K562 (cell line): ENCODE data around the gene BRINP1. TPM values are rescaled to one million over a fixed set of nuclear protein-coding genes. Genes with fewer than 3 reads are reported as not detected.

Experiments used
- ATAC-seq: fragments of 200-7000 bp; cut with Tn5 transposase; 3 replicates; pipeline ENCODE4 v1.9.1; 2020; ENCODE audit warnings: moderate library complexity
- BruUV-seq: library from RNA; stranded (reverse); fragments of 400-500 nt; replicated peaks from 2 replicates; lab custom pipeline; 2021; lab: Mats Ljungman, UMichigan
- CTCF ChIA-PET: fragments of 300-600 bp; formaldehyde crosslinking; extraction: SDS; loops from one replicate; lab custom pipeline; 2021; ENCODE audit warnings: low intra/inter-chr PET ratio; lab: Yijun Ruan, JAX
- POLR2A ChIA-PET: fragments of 300-600, 350-650 bp; sonication (Branson Sonifier 250); formaldehyde crosslinking; extraction: SDS; loops from one replicate; lab custom pipeline; 2021; ENCODE audit warnings: antibody characterized with exemption, inconsistent platforms; lab: Yijun Ruan, JAX
- DNase-seq, 4 experiments: peaks; one replicate each; pipeline versions ENCODE4 v3.0.0 to v3.0.0-alpha.2; 2011 to 2018; ENCODE audit warnings: low spot score in 3 of 4, mixed read lengths in 3 of 4; ENCODE audit errors: extremely low read depth in 1 of 4
- FAIRE-seq: peaks from 2 replicates; lab custom pipeline; 2011; peaks lifted over from hg19 to GRCh38; lab: Jason Lieb, UNC
- H2AFZ ChIP-seq: 2 replicates; pipeline ENCODE4 v1.6.0; 2011; ENCODE audit warnings: low read depth, low read length, control low read depth, inconsistent platforms
- H3K27ac ChIP-seq: fragments of 200-600 bp; 3 replicates; pipeline ENCODE4 v1.8.0; 2011; ENCODE audit warnings: low read depth, mild to moderate bottlenecking, control low read depth, inconsistent platforms, low read length, moderate library complexity, mixed read lengths; ENCODE audit errors: extremely low read depth
- H3K27me3 ChIP-seq, 2 experiments: fragments of 300-600 bp in 1 of 2; 2 replicates in 1 of 2; 3 replicates in 1 of 2; pipeline versions ENCODE4 v1.6.0 to v1.8.0; 2011; ENCODE audit warnings: inconsistent platforms in 2 of 2, low read length in 2 of 2, mild to moderate bottlenecking in 1 of 2, mixed read lengths in 1 of 2, moderate library complexity in 1 of 2; ENCODE audit not compliant: control insufficient read depth in 2 of 2, insufficient read depth in 2 of 2
- H3K36me3 ChIP-seq: fragments of 300-600 bp; 3 replicates; pipeline ENCODE4 v1.8.0; 2011; ENCODE audit warnings: mild to moderate bottlenecking, low read length, inconsistent platforms; ENCODE audit not compliant: control insufficient read depth, insufficient read depth
- H3K4me1 ChIP-seq, 2 experiments: fragments of 200-600 bp in 1 of 2; replicated peaks in 1 of 2; 2 replicates in 1 of 2; 3 replicates in 1 of 2; pipeline versions ENCODE4 v1.5.1 to v1.8.0; 2011; ENCODE audit warnings: inconsistent platforms in 2 of 2, low read length in 2 of 2, mild to moderate bottlenecking in 1 of 2, mixed read lengths in 1 of 2, moderate library complexity in 1 of 2; ENCODE audit not compliant: control insufficient read depth in 2 of 2, insufficient read depth in 2 of 2
- H3K4me2 ChIP-seq: 2 replicates; pipeline ENCODE4 v1.6.1; 2011; ENCODE audit warnings: low read length, control low read depth, inconsistent platforms, mixed read lengths; ENCODE audit not compliant: insufficient read depth
- H3K4me3 ChIP-seq: fragments of 200-600 bp; sonication (generic), shearing (Covaris generic); 2 replicates; pipeline ENCODE4 v1.5.1; 2016; ENCODE audit warnings: control low read depth, inconsistent platforms
- H3K79me2 ChIP-seq: fragments of 200-600 bp; 3 replicates; pipeline ENCODE4 v1.8.0; 2011; ENCODE audit warnings: low read length, inconsistent platforms; ENCODE audit not compliant: control insufficient read depth, insufficient read depth
- H3K9ac ChIP-seq, 2 experiments: 2 replicates each; pipeline versions ENCODE4 v1.6.0 to v1.6.1; 2011; ENCODE audit warnings: low read depth in 2 of 2, low read length in 2 of 2, control low read depth in 1 of 2, inconsistent platforms in 1 of 2, mild to moderate bottlenecking in 1 of 2, mixed read lengths in 1 of 2; ENCODE audit not compliant: insufficient read depth in 1 of 2
- H3K9me1 ChIP-seq: one replicate; pipeline ENCODE4 v1.6.0; 2011; ENCODE audit warnings: inconsistent platforms, mild to moderate bottlenecking, low read length, moderate library complexity; ENCODE audit not compliant: control insufficient read depth, insufficient read depth
- H3K9me3 ChIP-seq: replicated peaks from 2 replicates; pipeline ENCODE4 v1.5.1; 2011; ENCODE audit warnings: low read depth, low read length, inconsistent platforms; ENCODE audit not compliant: control insufficient read depth, insufficient read depth
- H4K20me1 ChIP-seq: replicated peaks from 2 replicates; pipeline ENCODE4 v1.6.1; 2011; ENCODE audit warnings: low read length, inconsistent platforms, mixed read lengths; ENCODE audit not compliant: control insufficient read depth, insufficient read depth
- CLOCK ChIP-seq: fragments of 250-450 bp; sonication (Bioruptor Pico); IDR thresholded peaks from 2 replicates; pipeline ENCODE4 v1.4.0; 2020; ENCODE audit warnings: mild to moderate bottlenecking, moderate library complexity, borderline replicate concordance
- COPS2 ChIP-seq: fragments of 450-650 bp; conservative IDR thresholded peaks from 2 replicates; pipeline ENCODE4 v1.6.1; 2016; ENCODE audit warnings: mild to moderate bottlenecking, moderate library complexity
- ELF1 ChIP-seq: fragments of 200-800 bp; sonication (Bioruptor generic); IDR thresholded peaks from 2 replicates; pipeline ENCODE4 v1.6.1; 2016; ENCODE audit warnings: missing genetic modification characterization, missing compliant biosample characterization
- EP300 ChIP-seq: IDR thresholded peaks from 2 replicates; pipeline ENCODE4 v1.6.1; 2012; ENCODE audit warnings: low read length, improper control_type of control experiment
- HNRNPK ChIP-seq: fragments of 200-400 bp; formaldehyde crosslinking; IDR thresholded peaks from one replicate; pipeline ENCODE4 v1.6.1; 2018; ENCODE audit warnings: mild to moderate bottlenecking, low read depth, low read length; ENCODE audit not compliant: poor library complexity, severe bottlenecking
- MXD1 ChIP-seq: fragments of 250-450 bp; sonication (Bioruptor Pico); IDR thresholded peaks from 2 replicates; pipeline ENCODE4 v1.8.0; 2021; ENCODE audit warnings: borderline replicate concordance, mild to moderate bottlenecking, moderate library complexity; ENCODE audit not compliant: poor library complexity, severe bottlenecking
- NRF1 ChIP-seq, 2 experiments: fragments of 450-650 bp; IDR thresholded peaks in 1 of 2; conservative IDR thresholded peaks in 1 of 2; 2 replicates each; pipeline ENCODE4 v1.6.1; 2014; ENCODE audit warnings: mild to moderate bottlenecking in 2 of 2
- WGBS: fragments of 100-300 bp; shearing (Covaris generic); methylation state at CpG from one replicate; pipeline ENCODE4 v1.1.6; 2016; ENCODE audit warnings: low coverage, mixed read lengths; ENCODE audit not compliant: insufficient coverage; ENCODE audit errors: missing lambda C conversion rate; 5-methylcytosine and 5-hydroxymethylcytosine counted together
- in situ Hi-C: fragments of 300-500 bp; cut with MboI; formaldehyde crosslinking; loops from 4 replicates; pipeline ENCODE4 v1.15.0; 2018; ENCODE audit warnings: inconsistent platforms, mixed read lengths
- intact Hi-C: fragments of 100-400 bp; cut with micrococcal nuclease; formaldehyde crosslinking; loops from 2 replicates; pipeline ENCODE4 v1.14.2; 2022
- polyA plus RNA-seq, 8 experiments: library from polyadenylated mRNA; depleted of rRNA in 4 of 8; stranded (reverse) in 5 of 8; unstranded in 3 of 8; fragments of >200 nt; fragmentation: Nextera tagmentation in 2 of 8; fragmentation: Illumina TruSeq in 1 of 8; extraction: Ambion mirVana in 2 of 8; extraction: Trizol in 1 of 8; gene quantifications; 2 replicates each; pipeline versions ENCODE4 v1.2.1 to v1.2.3, GENCODE V29; 2011 to 2014; ENCODE audit warnings: inconsistent platforms in 1 of 8, missing spikeins in 1 of 8
- total RNA-seq, 7 experiments: library from RNA; depleted of rRNA in 6 of 7; stranded (reverse); fragments of >200 nt in 6 of 7; fragmentation: Illumina TruSeq in 2 of 7; extraction: Trizol in 2 of 7; gene quantifications; 2 replicates each; pipeline versions ENCODE4 v1.2.1 to v1.2.3, GENCODE V29; 2011 to 2021; ENCODE audit warnings: low replicate concordance in 1 of 7

Gene BRINP1
- total and polyA plus RNA-seq, 9 of the 15 experiments (the other 6 are each of a cell fraction or from before 2014, with no cell fraction given): not detected

- Histone ChIP-seq H3K9ac (no peak overlapping the region), H3K9me3 (no peaks in the 10 kb centered on the region), H3K4me3 (no peak overlapping the region), H3K27me3 (no peaks in the 10 kb centered on the region), H2AFZ (no peak overlapping the region), H3K4me1 (no peaks in the 10 kb centered on the region), H3K79me2 (no peaks in the 10 kb centered on the region), H4K20me1 (no peaks in the 10 kb centered on the region), H3K4me2 (no peak overlapping the region), H3K9me1 (no peaks in the 10 kb centered on the region), H3K36me3 (no peaks in the 10 kb centered on the region), H3K27ac (no peak overlapping the region)
- FAIRE-seq (no peak), DNase-seq (no peak), ATAC-seq (no peak)
- intact Hi-C loops: no loop called here
- TF ChIP-seq HNRNPK: no peak
- TF ChIP-seq EP300: no peak
- ChIA-PET CTCF (no interaction called here), POLR2A (interaction anchor here (0.7 kb wide), 1 partner anchor 543 kb away, joined by 3 read pairs; no protein-coding TSS in a partner anchor)
- no TSS peak for BruUV-seq
- in situ Hi-C loops: no loop called here
- 3% methylated on average over 3 of the region's 3 CpGs for WGBS
Observed at GRCh38 chr9:119180897-119181296, 188.3 kb downstream of the BRINP1 start.

- H3K79me2 ChIP-seq: no peaks in the 10 kb centered on the region
- no TSS peak for BruUV-seq
- H3K9me3 ChIP-seq: no peaks in the 10 kb centered on the region
- H3K36me3 ChIP-seq: no peaks in the 10 kb centered on the region
- in situ Hi-C loops: no loop called here
- FAIRE-seq: no peak
- CTCF ChIA-PET: no interaction called here
- H3K27ac ChIP-seq: no peak overlapping the region
- POLR2A ChIA-PET: no interaction called here
- H4K20me1 ChIP-seq: no peaks in the 10 kb centered on the region
- no peak overlapping the region for H3K4me3 ChIP-seq
- no peak overlapping the region for H3K4me2 ChIP-seq
- no peak overlapping the region for H3K9ac ChIP-seq
- no peaks in the 10 kb centered on the region for H3K4me1 ChIP-seq
- intact Hi-C loops: no loop called here
- WGBS: 0% methylated on average over 3 of the region's 3 CpGs
- no peaks in the 10 kb centered on the region for H3K27me3 ChIP-seq
- DNase-seq: no peak
- no peaks in the 10 kb centered on the region for H3K9me1 ChIP-seq
- H2AFZ ChIP-seq: no peak overlapping the region
- ATAC-seq: no peak
- TF ChIP-seq COPS2 (no peak), CLOCK (CRISPR knock-in tag) (no peak), ELF1 (tag) (no peak), MXD1 (CRISPR knock-in tag) (no peak), NRF1 (conservative IDR thresholded peaks at IDR 0.05 in 1 of 2, IDR thresholded peaks at IDR 0.05 in 1 of 2) (no peak)
Observed at GRCh38 chr9:119179701-119180100, 189.5 kb downstream of the BRINP1 start.
